HEK293 (cell line): ENCODE data around the gene STIP1.

Experiments
- CTCF ChIA-PET: fragments of 350-600 bp; formaldehyde crosslinking; extraction: SDS; loops from one replicate; lab custom pipeline; 2021; ENCODE audit warnings: antibody characterized with exemption; lab: Yijun Ruan, JAX
- POLR2A ChIA-PET: fragments of 300-600 bp; formaldehyde crosslinking; extraction: SDS; loops from one replicate; lab custom pipeline; 2020; ENCODE audit warnings: antibody characterized with exemption, inconsistent platforms; lab: Yijun Ruan, JAX
- H3K27ac ChIP-seq: fragments of 200-500 bp; sonication (Bioruptor generic); 2 replicates; pipeline ENCODE4 v1.5.1; 2014; ENCODE audit warnings: low read depth, low read length, control low read depth, inconsistent platforms; ENCODE audit errors: extremely low read depth
- H3K36me3 ChIP-seq, 2 experiments: fragments of 200-500 bp in 1 of 2; sonication (Bioruptor generic) in 1 of 2; 1 replicate in 1 of 2; 2 replicates in 1 of 2; pipeline ENCODE4 v1.5.1; 2014 to 2017; ENCODE audit warnings: inconsistent platforms in 2 of 2, low read length in 2 of 2; ENCODE audit not compliant: control insufficient read depth in 2 of 2, insufficient read depth in 1 of 2
- H3K4me1 ChIP-seq: fragments of 200-500 bp; sonication (Bioruptor generic); 2 replicates; pipeline ENCODE4 v1.5.1; 2014; ENCODE audit warnings: mild to moderate bottlenecking, low read length, inconsistent platforms; ENCODE audit not compliant: control insufficient read depth, insufficient read depth
- H3K4me3 ChIP-seq: 2 replicates; pipeline ENCODE4 v1.5.1; 2011; ENCODE audit warnings: low read depth, mild to moderate bottlenecking, control low read depth, low read length, moderate library complexity
- H3K9me3 ChIP-seq: fragments of 200-500 bp; sonication (Bioruptor generic); 2 replicates; pipeline ENCODE4 v1.5.1; 2014; ENCODE audit warnings: low read depth, low read length, inconsistent platforms; ENCODE audit not compliant: control insufficient read depth, insufficient read depth
- IKZF3 ChIP-seq: fragments of 450-650 bp; IDR thresholded peaks from 2 replicates; pipeline ENCODE4 v1.5.0; 2018; ENCODE audit warnings: missing biosample characterization, mild to moderate bottlenecking, missing genetic modification characterization, moderate library complexity
- KLF1 ChIP-seq: fragments of 450-650 bp; formaldehyde crosslinking; IDR thresholded peaks from 2 replicates; pipeline ENCODE4 v1.5.1; 2016; ENCODE audit warnings: missing biosample characterization, missing genetic modification characterization
- KLF7 ChIP-seq: fragments of 450-650 bp; formaldehyde crosslinking; IDR thresholded peaks from 2 replicates; pipeline ENCODE4 v1.5.1; 2016; ENCODE audit warnings: missing biosample characterization, missing genetic modification characterization, borderline replicate concordance
- OSR2 ChIP-seq: fragments of 450-650 bp; formaldehyde crosslinking; IDR thresholded peaks from 2 replicates; pipeline ENCODE4 v1.5.1; 2016; ENCODE audit warnings: missing biosample characterization, missing genetic modification characterization
- PATZ1 ChIP-seq: fragments of 450-650 bp; formaldehyde crosslinking; IDR thresholded peaks from 2 replicates; pipeline ENCODE4 v1.5.1; 2016; ENCODE audit warnings: missing biosample characterization, missing genetic modification characterization
- PRDM10 ChIP-seq: fragments of 450-650 bp; formaldehyde crosslinking; IDR thresholded peaks from 2 replicates; pipeline ENCODE4 v1.5.1; 2016; ENCODE audit warnings: missing biosample characterization, missing genetic modification characterization
- SCRT2 ChIP-seq: fragments of 450-650 bp; formaldehyde crosslinking; IDR thresholded peaks from 2 replicates; pipeline ENCODE4 v1.5.1; 2016; ENCODE audit warnings: missing biosample characterization, missing genetic modification characterization
- ZBTB10 ChIP-seq: fragments of 450-650 bp; formaldehyde crosslinking; IDR thresholded peaks from 2 replicates; pipeline ENCODE4 v1.5.1; 2016; ENCODE audit warnings: missing biosample characterization, missing genetic modification characterization
- ZBTB17 ChIP-seq: fragments of 450-650 bp; formaldehyde crosslinking; IDR thresholded peaks from 2 replicates; pipeline ENCODE4 v1.5.1; 2016; ENCODE audit warnings: missing biosample characterization, missing genetic modification characterization
- ZBTB20 ChIP-seq: fragments of 450-650 bp; formaldehyde crosslinking; IDR thresholded peaks from 2 replicates; pipeline ENCODE4 v1.5.1; 2016; ENCODE audit warnings: missing biosample characterization, missing genetic modification characterization
- ZBTB6 ChIP-seq: fragments of 450-650 bp; formaldehyde crosslinking; IDR thresholded peaks from 2 replicates; pipeline ENCODE4 v1.5.1; 2017; ENCODE audit warnings: missing biosample characterization, missing genetic modification characterization
- ZBTB8A ChIP-seq: fragments of 450-650 bp; formaldehyde crosslinking; IDR thresholded peaks from 2 replicates; pipeline ENCODE4 v1.5.1; 2016; ENCODE audit warnings: missing biosample characterization, missing genetic modification characterization
- ZNF24 ChIP-seq: fragments of 450-650 bp; formaldehyde crosslinking; IDR thresholded peaks from 2 replicates; pipeline ENCODE4 v1.5.1; 2016; ENCODE audit warnings: missing biosample characterization, missing genetic modification characterization
- ZNF248 ChIP-seq: fragments of 450-650 bp; formaldehyde crosslinking; IDR thresholded peaks from 2 replicates; pipeline ENCODE4 v1.5.1; 2017; ENCODE audit warnings: missing biosample characterization, missing genetic modification characterization
- ZNF292 ChIP-seq: fragments of 450-650 bp; formaldehyde crosslinking; IDR thresholded peaks from 2 replicates; pipeline ENCODE4 v1.5.1; 2016; ENCODE audit warnings: low read depth, missing biosample characterization, missing genetic modification characterization, borderline replicate concordance
- ZNF366 ChIP-seq: fragments of 450-650 bp; formaldehyde crosslinking; conservative IDR thresholded peaks from 2 replicates; pipeline ENCODE4 v1.5.1; 2016; ENCODE audit warnings: missing biosample characterization, missing genetic modification characterization
- ZNF548 ChIP-seq: fragments of 450-650 bp; formaldehyde crosslinking; IDR thresholded peaks from 2 replicates; pipeline ENCODE4 v1.5.1; 2016; ENCODE audit warnings: missing biosample characterization, missing genetic modification characterization
- ZNF600 ChIP-seq: fragments of 450-650 bp; formaldehyde crosslinking; IDR thresholded peaks from 2 replicates; pipeline ENCODE4 v1.5.1; 2016; ENCODE audit warnings: missing biosample characterization, missing genetic modification characterization
- ZNF658 ChIP-seq: fragments of 450-650 bp; formaldehyde crosslinking; IDR thresholded peaks from 2 replicates; pipeline ENCODE4; 2016; ENCODE audit warnings: missing biosample characterization, missing genetic modification characterization
- ZNF670 ChIP-seq: fragments of 450-650 bp; formaldehyde crosslinking; IDR thresholded peaks from 2 replicates; pipeline ENCODE4 v1.5.1; 2016; ENCODE audit warnings: missing biosample characterization, missing genetic modification characterization, low read depth
- ZNF768 ChIP-seq: fragments of 450-650 bp; formaldehyde crosslinking; IDR thresholded peaks from 2 replicates; pipeline ENCODE4 v1.5.1; 2018; ENCODE audit warnings: missing biosample characterization, mild to moderate bottlenecking, missing genetic modification characterization
- ZXDB ChIP-seq: fragments of 450-650 bp; formaldehyde crosslinking; IDR thresholded peaks from 2 replicates; pipeline ENCODE4 v1.5.1; 2016; ENCODE audit warnings: missing biosample characterization, missing genetic modification characterization

The STIP1 gene

GRCh38 chr11:64204464-64204989, 18.6 kb downstream of the STIP1 start (continued):
- TF ChIP-seq PRDM10 (tag by site-specific recombination), result peak; percentile 63; the same call in 1 of the 2 replicates
- peak; percentile 23; the same call in 1 of the 2 replicates for TF ChIP-seq ZNF366 (tag by site-specific recombination)
- no peak for TF ChIP-seq ZNF548 (tag by site-specific recombination)
- 0 out of 2 replicates have a peak, but pooled peaks have one; percentile 24 for TF ChIP-seq KLF7 (tag by site-specific recombination)
- no peak for TF ChIP-seq ZNF768 (tag by site-specific recombination)
- TF ChIP-seq ZNF658, result no peak
- TF ChIP-seq IKZF3 (tag by site-specific recombination), result peak; percentile 69
- 0 out of 2 replicates have a peak, but pooled peaks have one; percentile 44 for TF ChIP-seq ZNF24 (tag by site-specific recombination)
- TF ChIP-seq ZBTB8A (tag by site-specific recombination), result peak; percentile 23; the same call in 1 of the 2 replicates
- TF ChIP-seq OSR2 (tag by site-specific recombination), result peak; percentile 74; the same call in 1 of the 2 replicates
- TF ChIP-seq ZXDB (tag by site-specific recombination), result peak; percentile 93
- TF ChIP-seq PATZ1, result peak; percentile 85
- TF ChIP-seq ZBTB17 (tag by site-specific recombination), result peak; percentile 87
- TF ChIP-seq ZBTB10, result peak; percentile 44; the same call in 1 of the 2 replicates

- H3K9me3 ChIP-seq, result no peaks in the 10 kb centered on the region
- ChIA-PET CTCF (interaction anchor here (0.7 to 4.7 kb wide), 7 partner anchors 10 to 148 kb away, joined by 3 to 78 read pairs (median 19); partner anchors contain the start of genes CATSPERZ and STIP1), POLR2A (interaction anchor here (1.0 to 4.7 kb wide), 5 partner anchors 21 to 97 kb away, joined by 3 to 32 read pairs (median 3); partner anchors contain the start of genes BAD, ESRRA, FKBP2 and STIP1)
- peaks cover 0 to 53% of the 10 kb centered on the region in 2 experiments; a peak in 2 of 3 replicates for H3K36me3 ChIP-seq
- TF ChIP-seq ZNF248 (tag by site-specific recombination) (no peak), KLF1 (tag by site-specific recombination) (peak; percentile 76), ZNF670 (tag by site-specific recombination) (no peak), ZNF600 (tag by site-specific recombination) (no peak), ZBTB20 (tag by site-specific recombination) (no peak), ZBTB6 (tag by site-specific recombination) (0 out of 2 replicates have a peak, but pooled peaks have one; percentile 37), SCRT2 (tag by site-specific recombination) (0 out of 2 replicates have a peak, but pooled peaks have one; percentile 30), ZNF292 (tag by site-specific recombination) (no peak)
- no peak within 1 kb of the TSS for H3K4me3 ChIP-seq
- 0 out of 2 replicates have a peak, but pooled peaks cover 8% of the 10 kb centered on the region for H3K4me1 ChIP-seq
- H3K27ac ChIP-seq, result no peak within 1 kb of the TSS
Measured at GRCh38 chr11:64206457-64207255, 20.7 kb downstream of the STIP1 start, which contains the start of gene FERMT3. TSS of gene FERMT3 (plus strand) at chr11:64206721. CDS start at chr11:64207365, 644 bp downstream.
